MG63 (cell line): ENCODE measurements around the gene ZNHIT1. TPM values are rescaled to one million over a fixed set of nuclear protein-coding genes. Genes with fewer than 3 reads are reported as not detected.
A peak's percentile ranks its signal among the peaks of the same experiment; 100 is the strongest.

ENCODE experiments used
- DNase-seq: peaks from one replicate; pipeline ENCODE4 v3.0.0-alpha.2; 2020
- H3K27me3 ChIP-seq: fragments of 250-450 bp; sonication (Bioruptor Pico); 2 replicates; pipeline ENCODE4 v1.5.1; 2020; ENCODE audit warnings: mild to moderate bottlenecking, moderate library complexity
- H3K36me3 ChIP-seq: fragments of 250-450 bp; sonication (Bioruptor Pico); 2 replicates; pipeline ENCODE4 v1.5.1; 2020; ENCODE audit warnings: mild to moderate bottlenecking, moderate library complexity
- H3K4me3 ChIP-seq: fragments of 250-450 bp; sonication (Bioruptor Pico); 2 replicates; pipeline ENCODE4 v1.5.1; 2020; ENCODE audit warnings: mild to moderate bottlenecking, moderate library complexity
- H3K9me3 ChIP-seq: fragments of 250-450 bp; sonication (Bioruptor Pico); 2 replicates; pipeline ENCODE4 v1.5.1; 2020; ENCODE audit warnings: mild to moderate bottlenecking, moderate library complexity
- total RNA-seq: library from RNA; depleted of rRNA; stranded (reverse); fragments of >200 nt; shearing (Covaris generic); gene quantifications from 2 replicates; pipeline ENCODE4 v1.2.3, GENCODE V29; 2014; ENCODE audit warnings: low replicate concordance

The ZNHIT1 gene
- total RNA-seq, 1 experiment from 2014 or later, result 64.6 TPM

- DNase-seq, result no peak
- Histone ChIP-seq H3K4me3 (no peak overlapping the region), H3K27me3 (no peaks in the 10 kb centered on the region), H3K9me3 (no peaks in the 10 kb centered on the region), H3K36me3 (no peaks in the 10 kb centered on the region)
Observed at GRCh38 chr7:101233907-101234547, 16.1 kb downstream of the ZNHIT1 start.

- Histone ChIP-seq H3K27me3 (no peaks in the 10 kb centered on the region), H3K4me3 (no peak overlapping the region), H3K36me3 (no peaks in the 10 kb centered on the region), H3K9me3 (no peaks in the 10 kb centered on the region)
- no peak for DNase-seq
Observed at GRCh38 chr7:101234636-101235035, 16.7 kb downstream of the ZNHIT1 start.

GRCh38 chr7:101235050-101235449 lies 17.1 kb downstream of the ZNHIT1 start:
- no peak overlapping the region for H3K4me3 ChIP-seq
- DNase-seq, result no peak
- no peaks in the 10 kb centered on the region for H3K9me3 ChIP-seq
- no peaks in the 10 kb centered on the region for H3K36me3 ChIP-seq
- no peaks in the 10 kb centered on the region for H3K27me3 ChIP-seq

- Histone ChIP-seq H3K36me3 (no peaks in the 10 kb centered on the region), H3K4me3 (no peak overlapping the region), H3K9me3 (no peaks in the 10 kb centered on the region), H3K27me3 (no peaks in the 10 kb centered on the region)
- no peak for DNase-seq
Observed at GRCh38 chr7:101235522-101235921, 17.6 kb downstream of the ZNHIT1 start.

GRCh38 chr7:101236292-101236835 lies 18.4 kb downstream of the ZNHIT1 start:
- Histone ChIP-seq H3K27me3 (no peaks in the 10 kb centered on the region), H3K4me3 (no peak overlapping the region), H3K9me3 (no peaks in the 10 kb centered on the region), H3K36me3 (no peaks in the 10 kb centered on the region)
- DNase-seq, result no peak

- no peaks in the 10 kb centered on the region for H3K9me3 ChIP-seq
- DNase-seq, result no peak
- H3K4me3 ChIP-seq, result no peak within 1 kb of the TSS
- H3K36me3 ChIP-seq, result no peaks in the 10 kb centered on the region
- H3K27me3 ChIP-seq, result no peaks in the 10 kb centered on the region
Observed at GRCh38 chr7:101237206-101238067, 19.5 kb downstream of the ZNHIT1 start, which contains the start of gene CLDN15. CLDN15 (minus strand) TSS chr7:101237802; CDS start chr7:101237581, 221 bp downstream.

- peaks cover 1% of the 10 kb centered on the region; the same call in 1 of the 2 replicates for H3K36me3 ChIP-seq
- H3K9me3 ChIP-seq, result no peaks in the 10 kb centered on the region
Observed at GRCh38 chr7:101238226-101239182, 20.5 kb downstream of the ZNHIT1 start.

GRCh38 chr7:101239191-101239950 lies 21.4 kb downstream of the ZNHIT1 start:
- H3K36me3 ChIP-seq, result peaks cover 3% of the 10 kb centered on the region; the same call in 1 of the 2 replicates
- H3K4me3 ChIP-seq, result no peak overlapping the region
- no peaks in the 10 kb centered on the region for H3K9me3 ChIP-seq
- H3K27me3 ChIP-seq, result no peaks in the 10 kb centered on the region
- DNase-seq, result no peak

More at GRCh38 chr7:101238226-101239182, 20.5 kb downstream of the ZNHIT1 start:
- Histone ChIP-seq H3K27me3 (no peaks in the 10 kb centered on the region), H3K4me3 (no peak overlapping the region)
- DNase-seq, result no peak

- no peak for DNase-seq
- no peak overlapping the region for H3K4me3 ChIP-seq
- no peaks in the 10 kb centered on the region for H3K27me3 ChIP-seq
- H3K9me3 ChIP-seq, result no peaks in the 10 kb centered on the region
- H3K36me3 ChIP-seq, result peaks cover 3% of the 10 kb centered on the region; the same call in 1 of the 2 replicates
Observed at GRCh38 chr7:101239951-101240220, 21.9 kb downstream of the ZNHIT1 start.

GRCh38 chr7:101240226-101241014 lies 22.5 kb downstream of the ZNHIT1 start:
- Histone ChIP-seq H3K27me3 (no peaks in the 10 kb centered on the region), H3K4me3 (no peak overlapping the region), H3K9me3 (no peaks in the 10 kb centered on the region), H3K36me3 (peaks cover 3% of the 10 kb centered on the region; the same call in 1 of the 2 replicates)
- DNase-seq, result no peak

GRCh38 chr7:101241015-101241363 lies 23.0 kb downstream of the ZNHIT1 start:
- Histone ChIP-seq H3K36me3 (peaks cover 7% of the 10 kb centered on the region; the same call in 1 of the 2 replicates), H3K9me3 (no peaks in the 10 kb centered on the region), H3K27me3 (no peaks in the 10 kb centered on the region), H3K4me3 (no peak overlapping the region)
- DNase-seq, result no peak

- Histone ChIP-seq H3K4me3 (no peak overlapping the region), H3K36me3 (peaks cover 7% of the 10 kb centered on the region; the same call in 1 of the 2 replicates), H3K27me3 (no peaks in the 10 kb centered on the region), H3K9me3 (no peaks in the 10 kb centered on the region)
- no peak for DNase-seq
Observed at GRCh38 chr7:101241443-101242349, 23.7 kb downstream of the ZNHIT1 start.

GRCh38 chr7:101243646-101244374 lies 25.8 kb downstream of the ZNHIT1 start:
- Histone ChIP-seq H3K4me3 (peak overlapping the region; percentile 90), H3K9me3 (no peaks in the 10 kb centered on the region), H3K27me3 (no peaks in the 10 kb centered on the region), H3K36me3 (peaks cover 7% of the 10 kb centered on the region; the same call in 1 of the 2 replicates)
- no peak for DNase-seq
